OCI-LY1 (cell line): ENCODE data around the gene METAP1D.

Experiments used
- H2AFZ ChIP-seq: fragments of 200-600 bp; sonication (generic), shearing (Covaris generic); 2 replicates; pipeline ENCODE4 v1.6.0; 2014; ENCODE audit warnings: antibody characterized with exemption, mild to moderate bottlenecking, low read length
- H3F3A ChIP-seq: fragments of 200-600 bp; sonication (generic), shearing (Covaris generic); 2 replicates; pipeline ENCODE4 v1.6.0; 2014; ENCODE audit warnings: mild to moderate bottlenecking, antibody characterized with exemption, low read length, moderate library complexity; ENCODE audit not compliant: insufficient read depth
- H3K27ac ChIP-seq: fragments of 200-600 bp; sonication (generic); 2 replicates; pipeline ENCODE4 v1.5.1; 2014; ENCODE audit warnings: low read length, mixed run types, mild to moderate bottlenecking, low read depth; ENCODE audit not compliant: poor library complexity, severe bottlenecking
- H3K27me3 ChIP-seq: fragments of 200-600 bp; sonication (generic); 2 replicates; pipeline ENCODE4 v1.6.0; 2014; ENCODE audit warnings: antibody characterized with exemption, mild to moderate bottlenecking, low read length, moderate library complexity; ENCODE audit not compliant: insufficient read depth
- H3K36me3 ChIP-seq: fragments of 200-600 bp; sonication (generic); 2 replicates; pipeline ENCODE4 v1.6.1; 2014; ENCODE audit warnings: mild to moderate bottlenecking, antibody characterized with exemption, low read length, moderate library complexity, mixed read lengths; ENCODE audit not compliant: insufficient read depth
- H3K4me1 ChIP-seq: fragments of 200-600 bp; sonication (generic); 2 replicates; pipeline ENCODE4 v1.5.1; 2014; ENCODE audit warnings: mild to moderate bottlenecking, low read length, moderate library complexity; ENCODE audit not compliant: insufficient read depth, severe bottlenecking
- H3K4me2 ChIP-seq: fragments of 200-600 bp; sonication (generic), shearing (Covaris generic); 2 replicates; pipeline ENCODE4 v1.6.1; 2014; ENCODE audit warnings: low read length
- H3K4me3 ChIP-seq: fragments of 200-600 bp; sonication (generic); 2 replicates; pipeline ENCODE4 v1.5.1; 2014; ENCODE audit warnings: low read length, low read depth, mild to moderate bottlenecking, mixed read lengths; ENCODE audit not compliant: poor library complexity, severe bottlenecking
- H3K79me2 ChIP-seq: fragments of 200-600 bp; shearing (Covaris generic); 2 replicates; pipeline ENCODE4 v1.6.1; 2016; ENCODE audit warnings: mixed run types, low read length, mixed read lengths; ENCODE audit not compliant: insufficient read depth
- H3K9ac ChIP-seq: fragments of 200-600 bp; sonication (generic), shearing (Covaris generic); 2 replicates; pipeline ENCODE4 v1.6.1; 2014; ENCODE audit warnings: mild to moderate bottlenecking, low read length, mixed read lengths
- H3K9me2 ChIP-seq: fragments of 200-600 bp; sonication (generic), shearing (Covaris generic); 2 replicates; pipeline ENCODE4 v1.6.1; 2014; ENCODE audit warnings: low read depth, mild to moderate bottlenecking, low read length, mixed read lengths
- H3K9me3 ChIP-seq: fragments of 200-600 bp; shearing (Covaris generic); 2 replicates; pipeline ENCODE4 v1.6.1; 2014; ENCODE audit warnings: low read length, mixed read lengths
- H4K20me1 ChIP-seq: fragments of 200-600 bp; sonication (generic), shearing (Covaris generic); 2 replicates; pipeline ENCODE4 v1.6.0; 2016; ENCODE audit warnings: mild to moderate bottlenecking, low read length; ENCODE audit not compliant: insufficient read depth
- CTCF ChIP-seq: fragments of 200-600 bp; sonication (generic), shearing (Covaris generic); IDR thresholded peaks from 2 replicates; pipeline ENCODE4 v1.5.1; 2017; ENCODE audit warnings: mild to moderate bottlenecking, antibody characterized with exemption, low read length, moderate library complexity, mixed read lengths
- EZH2 ChIP-seq: fragments of 200-600 bp; sonication (generic), shearing (Covaris generic); IDR thresholded peaks from 2 replicates; pipeline ENCODE4 v1.8.0; 2017; ENCODE audit warnings: borderline replicate concordance, mixed run types, mild to moderate bottlenecking, antibody characterized with exemption, low read length, moderate library complexity, mixed read lengths

The METAP1D gene

GRCh38 chr2:172091000-172091641 is 91.4 kb downstream of the METAP1D start:
- Histone ChIP-seq H3K4me3 (no peak overlapping the region), H3K4me1 (peaks cover 20% of the 10 kb centered on the region), H2AFZ (no peak overlapping the region), H3K79me2 (no peaks in the 10 kb centered on the region), H4K20me1 (no peaks in the 10 kb centered on the region), H3K27ac (no peak overlapping the region), H3K9me3 (no peaks in the 10 kb centered on the region), H3K27me3 (no peaks in the 10 kb centered on the region; the same call in 1 of the 2 replicates), H3K9me2 (no peaks in the 10 kb centered on the region), H3K36me3 (no peaks in the 10 kb centered on the region), H3F3A (no peaks in the 10 kb centered on the region), H3K9ac (no peak overlapping the region), H3K4me2 (no peak overlapping the region)
- no peak for TF ChIP-seq EZH2
- TF ChIP-seq CTCF, result no peak

- no peaks in the 10 kb centered on the region; the same call in 1 of the 2 replicates for H3K27me3 ChIP-seq
- H3K27ac ChIP-seq, result no peak overlapping the region
- H3K9me3 ChIP-seq, result no peaks in the 10 kb centered on the region
- no peak overlapping the region for H3K4me3 ChIP-seq
- H3K36me3 ChIP-seq, result no peaks in the 10 kb centered on the region
- no peaks in the 10 kb centered on the region for H3F3A ChIP-seq
- no peaks in the 10 kb centered on the region for H3K9me2 ChIP-seq
- H4K20me1 ChIP-seq, result no peaks in the 10 kb centered on the region
- TF ChIP-seq CTCF (no peak), EZH2 (no peak)
- H2AFZ ChIP-seq, result no peak overlapping the region
- no peak overlapping the region for H3K9ac ChIP-seq
- no peaks in the 10 kb centered on the region for H3K79me2 ChIP-seq
- no peak overlapping the region for H3K4me2 ChIP-seq
- H3K4me1 ChIP-seq, result peaks cover 24% of the 10 kb centered on the region
Observed at GRCh38 chr2:172091761-172092566, 92.2 kb downstream of the METAP1D start.

- H3K4me3 ChIP-seq, result no peak overlapping the region
- no peaks in the 10 kb centered on the region for H3K9me2 ChIP-seq
- no peak overlapping the region for H3K4me2 ChIP-seq
- H3K36me3 ChIP-seq, result no peaks in the 10 kb centered on the region
- H2AFZ ChIP-seq, result no peak overlapping the region
- no peaks in the 10 kb centered on the region; the same call in 1 of the 2 replicates for H3K27me3 ChIP-seq
- H3K27ac ChIP-seq, result no peak overlapping the region
- TF ChIP-seq CTCF, result no peak
- H4K20me1 ChIP-seq, result no peaks in the 10 kb centered on the region
- H3K9me3 ChIP-seq, result no peaks in the 10 kb centered on the region
- no peak overlapping the region for H3K9ac ChIP-seq
- no peaks in the 10 kb centered on the region for H3K79me2 ChIP-seq
- H3K4me1 ChIP-seq, result peaks cover 32% of the 10 kb centered on the region
- no peaks in the 10 kb centered on the region for H3F3A ChIP-seq
Observed at GRCh38 chr2:172092716-172093415, 93.1 kb downstream of the METAP1D start.
